Neural cell (in vitro differentiated cells): ENCODE data around the gene UNC5A. TPM values are rescaled to one million over a fixed set of nuclear protein-coding genes. Genes with fewer than 3 reads are reported as not detected.

Experiments
- H2AFZ ChIP-seq: fragments of 200-600, 300-800 bp; sonication (generic), shearing (Covaris generic); 2 replicates; pipeline ENCODE4 v1.6.0; 2014; ENCODE audit warnings: low read depth, mild to moderate bottlenecking, antibody characterized with exemption, low read length, moderate library complexity
- H3F3A ChIP-seq: fragments of 200-600 bp; shearing (Covaris generic); 2 replicates; pipeline ENCODE4 v1.6.1; 2016; ENCODE audit warnings: mild to moderate bottlenecking, moderate library complexity, mixed read lengths, antibody characterized with exemption, low read length; ENCODE audit not compliant: insufficient read depth, poor library complexity, severe bottlenecking
- H3K27ac ChIP-seq: fragments of 200-600, 300-800 bp; sonication (generic), shearing (Covaris generic); 2 replicates; pipeline ENCODE4 v1.5.1; 2014; ENCODE audit warnings: mild to moderate bottlenecking, low read length, moderate library complexity
- H3K27me3 ChIP-seq: fragments of 300-800, 200-600 bp; sonication (generic), shearing (Covaris generic); 2 replicates; pipeline ENCODE4 v1.6.0; 2014; ENCODE audit warnings: mild to moderate bottlenecking, low read depth, low read length, moderate library complexity; ENCODE audit not compliant: insufficient read depth
- H3K36me3 ChIP-seq: fragments of 300-800, 200-600 bp; sonication (generic), shearing (Covaris generic); 2 replicates; pipeline ENCODE4 v1.5.1; 2014; ENCODE audit warnings: mild to moderate bottlenecking, antibody characterized with exemption, low read length, moderate library complexity; ENCODE audit not compliant: insufficient read depth
- H3K4me2 ChIP-seq: fragments of 300-800, 200-600 bp; sonication (generic), shearing (Covaris generic); 2 replicates; pipeline ENCODE4 v1.6.0; 2014; ENCODE audit warnings: mild to moderate bottlenecking, low read length
- H3K4me3 ChIP-seq: fragments of 300-800, 200-600 bp; sonication (generic), shearing (Covaris generic); 2 replicates; pipeline ENCODE4 v1.5.1; 2014; ENCODE audit warnings: mild to moderate bottlenecking, low read length, moderate library complexity
- H3K79me2 ChIP-seq: fragments of 200-600 bp; shearing (Covaris generic); replicated peaks from 2 replicates; pipeline ENCODE4 v1.6.0; 2014; ENCODE audit warnings: mild to moderate bottlenecking, low read length, moderate library complexity; ENCODE audit not compliant: insufficient read depth
- H3K9ac ChIP-seq: fragments of 300-800, 200-600 bp; sonication (generic), shearing (Covaris generic); 2 replicates; pipeline ENCODE4 v1.6.1; 2016; ENCODE audit warnings: mild to moderate bottlenecking, low read length, mixed read lengths
- H3K9me2 ChIP-seq: fragments of 200-600 bp; shearing (Covaris generic); 2 replicates; pipeline ENCODE4 v1.6.1; 2016; ENCODE audit warnings: mild to moderate bottlenecking, low read length, mixed read lengths; ENCODE audit not compliant: insufficient read depth
- H3K9me3 ChIP-seq: fragments of 200-600, 300-800 bp; sonication (generic), shearing (Covaris generic); 2 replicates; pipeline ENCODE4 v1.6.1; 2016; ENCODE audit warnings: mild to moderate bottlenecking, mixed run types, low read length, moderate library complexity, mixed read lengths
- H4K20me1 ChIP-seq: fragments of 200-600 bp; shearing (Covaris generic); 2 replicates; pipeline ENCODE4 v1.6.1; 2016; ENCODE audit warnings: mild to moderate bottlenecking, mixed run types; ENCODE audit not compliant: insufficient read depth
- EP300 ChIP-seq: fragments of 450-650 bp; conservative IDR thresholded peaks from 2 replicates; pipeline ENCODE4 v1.6.1; 2014; ENCODE audit warnings: antibody characterized with exemption, mild to moderate bottlenecking, moderate library complexity; ENCODE audit not compliant: poor library complexity, severe bottlenecking
- EZH2 ChIP-seq: fragments of 200-600, 300-800 bp; shearing (Covaris generic), sonication (generic); IDR thresholded peaks from 2 replicates; pipeline ENCODE4 v1.6.1; 2014; ENCODE audit warnings: antibody characterized with exemption, low read length, borderline replicate concordance, mild to moderate bottlenecking; ENCODE audit not compliant: insufficient read depth, poor library complexity, severe bottlenecking
- MXI1 ChIP-seq: fragments of 450-650 bp; conservative IDR thresholded peaks from 2 replicates; pipeline ENCODE4 v1.6.1; 2014; ENCODE audit warnings: antibody characterized with exemption, mild to moderate bottlenecking; ENCODE audit not compliant: poor library complexity, severe bottlenecking
- POLR2AphosphoS5 ChIP-seq: IDR thresholded peaks from 2 replicates; pipeline ENCODE4 v1.6.1; 2012
- RAD21 ChIP-seq: fragments of 450-650 bp; conservative IDR thresholded peaks from 2 replicates; pipeline ENCODE4 v1.6.1; 2014; ENCODE audit warnings: antibody characterized with exemption, mild to moderate bottlenecking, moderate library complexity
- REST ChIP-seq: IDR thresholded peaks from 2 replicates; pipeline ENCODE4 v1.6.1; 2012; ENCODE audit warnings: borderline replicate concordance
- SMC3 ChIP-seq: fragments of 450-650 bp; conservative IDR thresholded peaks from 2 replicates; pipeline ENCODE4 v1.6.1; 2014; ENCODE audit warnings: antibody characterized with exemption, mild to moderate bottlenecking, moderate library complexity; ENCODE audit not compliant: poor library complexity
- TAF1 ChIP-seq: IDR thresholded peaks from 2 replicates; pipeline ENCODE4 v1.6.1; 2012; ENCODE audit warnings: low read depth
- polyA plus RNA-seq: library from polyadenylated mRNA; depleted of rRNA; stranded (reverse); fragments of >200 nt; gene quantifications from 2 replicates; pipeline ENCODE4 v1.2.3, GENCODE V29; 2014
- TF ChIP-seq, protein P1 (sequence below): fragments of 450-650 bp; IDR thresholded peaks from 2 replicates; pipeline ENCODE4 v1.5.1; 2014; ENCODE audit warnings: antibody characterized with exemption, mild to moderate bottlenecking, moderate library complexity; ENCODE audit not compliant: poor library complexity, severe bottlenecking

UNC5A gene
- polyA plus RNA-seq, 1 donor from 2014 or later, result 2.7 TPM

DNA sequence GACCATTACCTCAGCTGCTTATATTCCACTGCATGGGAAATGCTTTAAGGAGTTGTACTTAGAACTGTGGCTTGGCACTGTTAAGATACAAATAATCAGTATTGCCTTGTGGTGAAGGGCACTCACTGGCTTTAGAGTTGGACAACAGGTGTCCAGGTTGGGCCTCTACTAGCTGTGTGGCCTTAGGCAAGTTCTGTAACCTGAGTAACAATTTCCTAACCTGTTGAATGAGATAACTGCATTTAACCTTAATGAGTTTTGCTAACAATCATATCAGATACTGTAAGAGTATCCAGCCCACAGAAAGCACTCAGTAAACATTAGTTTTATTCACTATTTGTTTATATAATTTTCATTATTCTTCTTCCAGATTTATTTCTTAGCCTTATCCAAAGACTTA lies 106.0 kb downstream of the UNC5A start:
- Histone ChIP-seq H3K9ac (no peak overlapping the region), H3K9me3 (no peaks in the 10 kb centered on the region), H3K4me3 (no peak overlapping the region), H3K27me3 (no peaks in the 10 kb centered on the region), H4K20me1 (no peaks in the 10 kb centered on the region), H3K79me2 (no peaks in the 10 kb centered on the region), H3K36me3 (no peaks in the 10 kb centered on the region), H3K27ac (no peak overlapping the region), H3F3A (no peaks in the 10 kb centered on the region), H2AFZ (no peak overlapping the region), H3K4me2 (no peak overlapping the region), H3K9me2 (no peaks in the 10 kb centered on the region)
- TF ChIP-seq SMC3 (no peak), TAF1 (no peak), EP300 (no peak), MXI1 (no peak), RAD21 (no peak), POLR2AphosphoS5 (no peak), REST (no peak), EZH2 (no peak)
- TF ChIP-seq, protein P1, sequence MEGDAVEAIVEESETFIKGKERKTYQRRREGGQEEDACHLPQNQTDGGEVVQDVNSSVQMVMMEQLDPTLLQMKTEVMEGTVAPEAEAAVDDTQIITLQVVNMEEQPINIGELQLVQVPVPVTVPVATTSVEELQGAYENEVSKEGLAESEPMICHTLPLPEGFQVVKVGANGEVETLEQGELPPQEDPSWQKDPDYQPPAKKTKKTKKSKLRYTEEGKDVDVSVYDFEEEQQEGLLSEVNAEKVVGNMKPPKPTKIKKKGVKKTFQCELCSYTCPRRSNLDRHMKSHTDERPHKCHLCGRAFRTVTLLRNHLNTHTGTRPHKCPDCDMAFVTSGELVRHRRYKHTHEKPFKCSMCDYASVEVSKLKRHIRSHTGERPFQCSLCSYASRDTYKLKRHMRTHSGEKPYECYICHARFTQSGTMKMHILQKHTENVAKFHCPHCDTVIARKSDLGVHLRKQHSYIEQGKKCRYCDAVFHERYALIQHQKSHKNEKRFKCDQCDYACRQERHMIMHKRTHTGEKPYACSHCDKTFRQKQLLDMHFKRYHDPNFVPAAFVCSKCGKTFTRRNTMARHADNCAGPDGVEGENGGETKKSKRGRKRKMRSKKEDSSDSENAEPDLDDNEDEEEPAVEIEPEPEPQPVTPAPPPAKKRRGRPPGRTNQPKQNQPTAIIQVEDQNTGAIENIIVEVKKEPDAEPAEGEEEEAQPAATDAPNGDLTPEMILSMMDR, result no peak

DNA sequence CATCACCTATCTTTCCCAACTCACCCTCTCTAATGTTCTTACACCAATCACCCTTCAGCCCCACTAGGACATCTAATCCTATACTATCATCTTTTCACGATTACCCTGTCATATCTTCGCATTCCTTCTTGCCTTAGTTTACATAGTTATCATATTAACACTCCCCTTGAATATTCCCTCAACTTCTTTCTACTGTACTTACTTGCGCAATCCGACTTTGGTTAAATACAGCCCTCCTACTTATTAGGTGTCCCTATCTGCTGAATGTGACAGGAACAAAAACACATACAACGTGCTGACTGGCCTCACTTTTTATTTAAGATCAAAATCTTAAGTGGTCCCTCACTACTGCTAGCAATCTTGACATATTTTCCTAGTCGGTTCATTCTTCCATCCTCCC lies 108.3 kb downstream of the UNC5A start:
- no peak overlapping the region for H3K4me2 ChIP-seq
- no peak overlapping the region for H2AFZ ChIP-seq
- no peaks in the 10 kb centered on the region for H3K9me3 ChIP-seq
- no peaks in the 10 kb centered on the region for H4K20me1 ChIP-seq
- H3F3A ChIP-seq, result no peaks in the 10 kb centered on the region
- no peak overlapping the region for H3K27ac ChIP-seq
- H3K4me3 ChIP-seq, result no peak overlapping the region
- no peaks in the 10 kb centered on the region for H3K36me3 ChIP-seq
- no peak for TF ChIP-seq SMC3
- no peak for TF ChIP-seq REST
- TF ChIP-seq, protein P1, result no peak
- TF ChIP-seq EZH2, result no peak
- no peak for TF ChIP-seq RAD21
- TF ChIP-seq EP300, result no peak
- TF ChIP-seq POLR2AphosphoS5, result no peak
- no peak for TF ChIP-seq MXI1
- TF ChIP-seq TAF1, result no peak
- no peaks in the 10 kb centered on the region for H3K27me3 ChIP-seq
- no peaks in the 10 kb centered on the region for H3K79me2 ChIP-seq
- no peak overlapping the region for H3K9ac ChIP-seq
- H3K9me2 ChIP-seq, result no peaks in the 10 kb centered on the region
